GM18499 (cell line): ENCODE measurements around the gene NOA1.

Source experiments
- ATAC-seq: cut with Tn5 transposase; IDR thresholded peaks from one replicate; pipeline ENCODE4 v1.9.1; 2021; ENCODE audit warnings: moderate number of reproducible peaks; ENCODE audit not compliant: insufficient read depth, unreplicated experiment

Gene NOA1

DNA sequence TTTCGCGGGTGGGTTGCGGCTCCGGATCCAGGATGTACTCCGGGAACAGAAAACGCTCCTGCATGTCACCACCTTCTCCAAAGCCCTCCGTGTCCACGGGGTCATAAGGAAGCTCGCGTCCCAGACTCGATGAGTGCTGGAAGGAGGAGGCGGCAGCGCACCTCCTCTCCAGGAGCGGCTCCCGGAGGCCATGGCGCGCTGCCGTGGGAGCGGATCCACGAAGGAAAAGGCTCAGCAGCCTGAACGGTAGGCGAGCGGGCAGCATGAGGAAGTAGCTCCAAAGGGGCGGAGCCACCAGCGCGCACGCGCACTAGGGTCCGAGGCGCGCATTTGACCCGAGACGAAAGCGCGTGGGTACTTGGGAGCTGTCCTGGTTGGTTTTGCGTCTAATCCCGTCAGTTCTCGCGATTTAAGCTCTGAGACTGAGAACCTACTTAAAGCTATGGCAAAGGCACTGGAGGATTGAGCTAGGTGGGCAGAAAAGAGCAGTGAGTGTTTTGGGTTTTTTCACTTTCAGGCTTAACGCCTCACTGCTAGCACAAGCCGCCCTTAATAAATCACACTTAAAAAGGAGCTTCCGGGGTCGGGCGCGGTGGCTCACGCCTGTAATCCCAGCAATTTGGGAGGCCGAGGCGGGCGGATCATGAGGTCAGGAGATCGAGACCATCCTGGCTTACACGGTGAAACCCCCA lies at the start of gene NOA1:
Gene NOA1, minus strand, starts transcription at position 286 of the 692 bp plus-strand sequence. Its CDS starts 21 bp downstream, at position 265.
- ATAC-seq, result peak; percentile 83

DNA sequence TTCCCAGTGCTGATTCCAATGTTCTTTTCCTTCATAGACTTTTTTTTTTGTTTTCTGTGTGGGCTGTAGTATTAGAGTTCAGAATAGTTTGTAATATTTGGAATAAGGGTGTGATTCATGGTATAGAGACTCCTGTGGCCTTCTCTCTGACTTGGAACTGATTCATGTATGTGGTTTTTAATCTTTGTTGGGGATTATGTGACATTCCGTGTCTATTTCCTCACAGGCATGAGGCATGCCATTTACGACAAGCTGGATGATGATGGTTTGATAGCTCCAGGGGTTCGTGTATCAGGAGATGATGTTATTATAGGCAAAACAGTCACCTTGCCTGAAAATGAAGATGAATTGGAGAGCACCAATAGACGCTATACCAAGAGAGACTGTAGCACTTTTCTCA lies 45.7 kb upstream of the NOA1 start:
- ATAC-seq, result no peak

- ATAC-seq, result no peak
Observed at GRCh38 chr4:57020467-57021101, 43.2 kb upstream of the NOA1 start.

GRCh38 chr4:57018980-57019379 lies 41.6 kb upstream of the NOA1 start:
- no peak for ATAC-seq

DNA sequence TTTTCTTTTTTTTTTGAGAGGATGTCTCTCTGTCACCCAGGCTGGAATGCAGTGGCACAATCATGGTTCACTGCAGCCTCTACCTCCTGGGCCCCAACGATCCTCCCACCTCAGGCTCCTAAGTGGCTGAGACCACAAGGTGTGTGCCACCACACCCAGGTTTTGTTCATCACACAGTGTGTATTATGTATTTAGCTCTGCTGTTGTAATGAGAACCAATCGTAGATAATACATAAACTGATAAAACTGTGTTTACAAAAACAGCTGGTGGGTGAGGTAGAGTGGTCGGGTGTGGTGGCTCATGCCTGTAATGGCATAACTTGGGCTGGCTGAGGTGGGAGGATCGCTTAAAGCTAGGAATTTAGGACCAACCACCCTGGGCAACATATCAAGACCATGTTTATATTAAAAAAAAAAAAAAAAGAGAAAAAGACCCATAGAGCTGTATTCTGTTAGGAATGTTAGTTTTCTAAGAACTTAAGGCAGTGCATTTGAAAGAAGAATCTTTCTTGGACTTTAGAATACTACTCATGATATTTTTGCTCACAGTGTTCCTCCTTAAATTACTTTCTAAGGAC lies 36.2 kb upstream of the NOA1 start:
- no peak for ATAC-seq

DNA sequence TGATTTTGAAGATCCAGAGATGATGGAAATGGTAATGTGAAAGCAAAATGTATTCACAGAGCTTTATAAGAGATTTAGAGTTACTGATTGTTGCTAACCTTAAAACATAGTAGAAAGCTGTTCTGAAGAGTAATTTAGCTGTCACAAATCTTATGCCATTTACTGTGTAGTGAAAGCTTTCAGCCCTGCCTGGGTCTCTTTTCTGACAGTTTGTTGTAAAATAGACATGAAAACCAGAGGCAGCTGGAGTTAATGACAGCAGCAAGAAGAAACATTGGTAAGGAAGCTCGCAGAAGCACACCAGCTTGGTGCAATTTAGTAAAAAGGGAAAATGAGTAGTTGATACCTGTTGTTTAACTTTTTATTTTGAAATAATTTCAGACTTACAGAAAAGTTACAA lies 22.3 kb upstream of the NOA1 start:
- no peak for ATAC-seq

GRCh38 chr4:56995525-56995924 lies 18.1 kb upstream of the NOA1 start:
- no peak for ATAC-seq

GRCh38 chr4:56990109-56990905 lies 12.9 kb upstream of the NOA1 start:
- no peak for ATAC-seq

- no peak for ATAC-seq
Observed at GRCh38 chr4:56986952-56987351, 9.5 kb upstream of the NOA1 start.

- ATAC-seq, result no peak
Observed at GRCh38 chr4:56986192-56986591, 8.8 kb upstream of the NOA1 start.

DNA sequence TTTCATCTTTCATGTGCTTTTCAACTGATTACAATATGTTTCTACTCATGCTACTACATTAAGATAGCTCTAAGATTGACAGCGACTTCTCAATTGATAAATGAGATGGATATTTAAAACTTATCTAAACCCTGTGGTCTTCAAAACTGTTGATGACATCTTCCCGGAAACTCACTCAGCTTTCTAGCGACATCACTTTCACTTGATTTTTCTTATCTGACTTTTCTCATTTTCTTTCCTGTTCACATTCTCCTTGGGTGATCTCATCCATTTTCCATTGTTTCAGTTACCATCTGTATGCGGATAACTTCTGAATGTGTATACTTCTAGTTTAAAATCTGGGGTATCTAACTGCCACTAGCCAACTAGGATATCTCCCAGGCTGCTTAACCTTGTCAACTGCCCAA lies 4.4 kb upstream of the NOA1 start:
- ATAC-seq, result no peak

GRCh38 chr4:56979421-56980072 lies 2.1 kb upstream of the NOA1 start:
- no peak for ATAC-seq

DNA sequence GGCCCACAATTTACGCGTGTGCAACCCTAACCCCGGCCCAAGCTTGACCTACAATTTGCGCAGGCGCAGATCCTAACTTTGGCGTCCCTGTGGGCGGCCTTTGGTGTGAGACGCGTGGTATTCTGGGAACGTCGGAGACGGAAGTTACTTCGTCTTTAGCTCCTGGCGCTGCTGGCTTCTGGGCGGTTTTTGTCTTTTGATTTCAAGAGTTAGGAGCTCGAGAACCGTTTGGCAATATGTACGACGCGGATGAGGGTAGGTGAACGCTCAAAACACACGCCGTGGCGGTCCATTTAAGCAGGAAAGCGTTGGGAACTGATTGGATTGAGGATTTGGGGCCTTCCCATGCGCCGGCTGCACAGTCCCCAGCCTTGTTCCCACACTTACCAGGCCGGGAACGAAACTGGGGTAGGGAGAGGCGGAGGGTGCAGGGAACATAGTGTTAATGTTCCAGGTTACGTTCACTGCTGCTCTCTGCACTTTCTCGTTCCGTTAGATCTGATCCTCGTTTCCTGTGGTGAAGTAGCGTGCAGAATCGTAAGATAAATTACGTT lies 1.4 kb upstream of the NOA1 start, which contains the start of gene POLR2B:
Gene POLR2B, plus strand, starts transcription at position 147 of the 554 bp plus-strand sequence. Its CDS starts 90 bp downstream, at position 237.
- ATAC-seq, result peak; percentile 38

- ATAC-seq, result peak; percentile 3
Observed at GRCh38 chr4:56976837-56977320, 527 bp downstream of the NOA1 start.

GRCh38 chr4:56976283-56976836 lies 1.0 kb downstream of the NOA1 start:
- no peak for ATAC-seq

DNA sequence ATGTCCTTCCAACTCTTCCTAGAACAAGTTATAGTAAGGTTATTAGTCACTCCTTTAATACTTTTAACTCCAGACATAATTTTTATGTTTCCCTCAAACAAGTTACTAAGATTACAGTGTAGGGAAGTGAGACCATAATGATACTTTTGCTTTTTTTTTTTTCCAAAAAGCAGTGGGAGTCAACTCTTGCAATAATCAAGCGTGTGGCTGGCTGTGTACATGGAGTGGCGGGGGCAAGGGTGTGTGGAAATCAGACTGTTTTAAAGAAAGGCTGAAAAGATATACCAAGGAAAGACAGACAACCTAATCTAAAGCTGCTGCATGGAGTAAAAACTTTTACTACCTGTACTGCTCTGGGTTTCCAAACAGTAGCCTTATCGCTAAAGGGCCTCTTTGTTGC lies 4.1 kb downstream of the NOA1 start:
- no peak for ATAC-seq

- no peak for ATAC-seq
Observed at GRCh38 chr4:56972809-56973208, 4.6 kb downstream of the NOA1 start.

DNA sequence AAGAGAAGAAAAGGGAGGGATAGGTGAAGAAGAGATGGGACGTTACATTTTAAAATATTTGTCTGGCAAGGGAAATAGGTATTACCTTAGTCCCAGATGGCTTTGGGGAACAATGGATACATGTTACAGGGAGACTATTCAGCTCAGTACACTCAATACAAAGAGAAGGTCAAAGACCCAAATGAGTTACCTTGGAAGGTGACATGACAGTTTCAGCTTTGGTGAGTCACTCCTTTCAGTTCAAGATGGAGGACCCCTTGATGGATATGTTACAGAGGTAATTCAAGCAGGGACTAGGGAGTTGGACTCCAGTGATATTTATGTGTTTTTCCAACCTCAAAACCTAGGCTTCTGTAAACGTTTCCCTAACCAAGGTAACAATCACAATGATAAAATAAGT lies 5.0 kb downstream of the NOA1 start:
- no peak for ATAC-seq

DNA sequence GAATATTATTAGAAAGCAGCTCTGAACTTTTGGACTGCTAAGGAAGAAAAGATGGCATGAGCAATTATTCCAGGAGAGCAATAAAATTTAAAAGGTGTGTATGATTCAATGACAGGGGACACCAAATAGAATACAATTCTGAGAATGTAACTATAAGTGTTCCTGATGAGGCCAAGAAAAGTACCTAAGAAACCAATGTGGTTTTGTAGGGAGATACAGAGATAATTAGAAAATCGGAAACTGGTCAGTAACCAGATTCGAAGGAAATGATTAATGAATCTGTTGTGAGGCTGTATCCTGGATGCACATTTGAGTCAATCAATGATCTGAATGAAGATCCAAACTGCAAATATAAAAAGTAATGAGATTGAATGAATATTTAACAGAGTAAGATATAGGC lies 6.0 kb downstream of the NOA1 start:
- ATAC-seq, result no peak

GRCh38 chr4:56961107-56961500 lies 16.3 kb downstream of the NOA1 start:
- no peak for ATAC-seq
